ENCODE results near the gene KIAA0930.

Gene KIAA0930

DNA sequence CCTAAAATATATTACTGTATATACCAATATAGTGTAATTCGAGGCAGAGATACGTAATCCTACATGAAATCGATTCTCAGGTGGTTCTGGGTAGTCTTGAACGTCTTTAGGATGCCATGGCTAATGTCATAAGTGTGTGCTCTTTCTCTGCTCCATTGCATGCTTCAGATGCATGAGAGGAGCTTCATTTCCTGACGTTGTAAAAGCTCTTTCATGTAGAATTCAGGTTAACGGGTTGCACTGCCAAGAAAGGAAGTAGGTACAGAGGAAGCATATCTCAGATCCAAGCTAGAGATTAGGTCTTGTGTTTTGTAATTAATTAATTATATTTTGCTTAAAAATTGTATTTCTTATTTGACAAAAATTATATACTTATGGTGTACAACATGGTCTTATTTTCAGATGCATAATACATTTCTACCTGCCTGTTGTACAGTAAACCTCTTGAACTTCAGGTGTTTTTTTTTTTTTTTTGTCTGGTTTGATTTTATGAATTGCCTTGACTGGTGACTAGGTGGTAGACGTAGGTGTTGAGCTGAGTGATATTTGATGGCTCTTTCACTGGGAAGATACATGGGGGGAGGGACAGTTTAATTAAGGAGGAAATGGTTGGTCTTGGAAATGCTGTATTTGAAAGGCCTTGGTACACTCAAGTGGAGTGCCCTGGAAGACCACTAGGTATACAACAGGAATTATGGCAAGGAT is 67.7 kb downstream of the KIAA0930 start:
- no peaks in the 10 kb centered on the region for H3K9me3 ChIP-seq (ENCODE audit: insufficient read depth, low read length)
- H3F3A ChIP-seq (ENCODE audit: insufficient read depth) = 0 out of 2 replicates have a peak, but pooled peaks cover 4% of the 10 kb centered on the region
- H3K9ac ChIP-seq (ENCODE audit: low read length) = no peak overlapping the region
- H2AFZ ChIP-seq (ENCODE audit: low read depth, low read length, severe bottlenecking) = no peak overlapping the region
- H4K20me1 ChIP-seq (ENCODE audit: low read depth, low read length) = peaks cover 9% of the 10 kb centered on the region; the same call in 1 of the 2 replicates
- no peak overlapping the region for H3K4me2 ChIP-seq (ENCODE audit: low read depth, low read length, poor library complexity, severe bottlenecking)
- no peak for TF ChIP-seq CTCF (IDR thresholded peaks at IDR 0.05; ENCODE audit: insufficient read depth, low read length, poor library complexity, severe bottlenecking)
- TF ChIP-seq EZH2phosphoT487 (conservative IDR thresholded peaks at IDR 0.05; ENCODE audit: low read length) = no peak
- H3K4me3 ChIP-seq (ENCODE audit: insufficient read depth, low read length, poor library complexity, severe bottlenecking) = no peak overlapping the region
- peaks cover 66% of the 10 kb centered on the region for H3K36me3 ChIP-seq (ENCODE audit: low read length)
- no peaks in the 10 kb centered on the region for H3K9me2 ChIP-seq (replicated peaks; ENCODE audit: insufficient read depth, low read length)
- H3K79me2 ChIP-seq (ENCODE audit: insufficient read depth, low read length) = peaks cover 85% of the 10 kb centered on the region
- no peak overlapping the region for H3K27ac ChIP-seq (ENCODE audit: low read depth, low read length)
- no peaks in the 10 kb centered on the region for H3K27me3 ChIP-seq (ENCODE audit: low read length)

GRCh38 chr22:45171830-45172229 is 68.9 kb downstream of the KIAA0930 start:
- Histone ChIP-seq H3K4me3 (ENCODE audit: insufficient read depth, low read length, poor library complexity, severe bottlenecking) (no peak overlapping the region), H3K27ac (ENCODE audit: low read depth, low read length) (no peak overlapping the region), H3F3A (ENCODE audit: insufficient read depth) (0 out of 2 replicates have a peak, but pooled peaks cover 4% of the 10 kb centered on the region), H3K9ac (ENCODE audit: low read length) (no peak overlapping the region), H3K79me2 (ENCODE audit: insufficient read depth, low read length) (peaks cover 90% of the 10 kb centered on the region), H3K36me3 (ENCODE audit: low read length) (peaks cover 74% of the 10 kb centered on the region), H3K9me2 (replicated peaks; ENCODE audit: insufficient read depth, low read length) (no peaks in the 10 kb centered on the region), H3K9me3 (ENCODE audit: insufficient read depth, low read length) (no peaks in the 10 kb centered on the region), H4K20me1 (ENCODE audit: low read depth, low read length) (peaks cover 9% of the 10 kb centered on the region; the same call in 1 of the 2 replicates), H3K27me3 (ENCODE audit: low read length) (no peaks in the 10 kb centered on the region), H2AFZ (ENCODE audit: low read depth, low read length, severe bottlenecking) (no peak overlapping the region), H3K4me2 (ENCODE audit: low read depth, low read length, poor library complexity, severe bottlenecking) (no peak overlapping the region)
- TF ChIP-seq EZH2phosphoT487 (conservative IDR thresholded peaks at IDR 0.05; ENCODE audit: low read length) (no peak), CTCF (IDR thresholded peaks at IDR 0.05; ENCODE audit: insufficient read depth, low read length, poor library complexity, severe bottlenecking) (no peak)

- H3K9me3 ChIP-seq (ENCODE audit: insufficient read depth, low read length) = no peaks in the 10 kb centered on the region
- H3K9me2 ChIP-seq (replicated peaks; ENCODE audit: insufficient read depth, low read length) = no peaks in the 10 kb centered on the region
- 0 out of 2 replicates have a peak, but pooled peaks cover 4% of the 10 kb centered on the region for H3F3A ChIP-seq (ENCODE audit: insufficient read depth)
- TF ChIP-seq EZH2phosphoT487 (conservative IDR thresholded peaks at IDR 0.05; ENCODE audit: low read length) (no peak), CTCF (IDR thresholded peaks at IDR 0.05; ENCODE audit: insufficient read depth, low read length, poor library complexity, severe bottlenecking) (no peak)
- H2AFZ ChIP-seq (ENCODE audit: low read depth, low read length, severe bottlenecking) = no peak overlapping the region
- H3K9ac ChIP-seq (ENCODE audit: low read length) = no peak overlapping the region
- peaks cover 91% of the 10 kb centered on the region for H3K79me2 ChIP-seq (ENCODE audit: insufficient read depth, low read length)
- H3K4me3 ChIP-seq (ENCODE audit: insufficient read depth, low read length, poor library complexity, severe bottlenecking) = no peak overlapping the region
- peaks cover 64% of the 10 kb centered on the region for H3K36me3 ChIP-seq (ENCODE audit: low read length)
- no peaks in the 10 kb centered on the region for H3K27me3 ChIP-seq (ENCODE audit: low read length)
- H4K20me1 ChIP-seq (ENCODE audit: low read depth, low read length) = peaks cover 8% of the 10 kb centered on the region; the same call in 1 of the 2 replicates
- no peak overlapping the region for H3K4me2 ChIP-seq (ENCODE audit: low read depth, low read length, poor library complexity, severe bottlenecking)
- no peak overlapping the region for H3K27ac ChIP-seq (ENCODE audit: low read depth, low read length)
Observed at GRCh38 chr22:45169591-45170466, 70.9 kb downstream of the KIAA0930 start.
